Thyroid gland (tissue), 4 donors: Measurements from ENCODE around the gene TMPRSS4.

Experiments
- CTCF ChIP-seq, 6 experiments: fragments of 200-600 bp in 3 of 6; fragments of 450-650 bp in 3 of 6; sonication (generic) in 3 of 6; IDR thresholded peaks; one replicate each; pipeline ENCODE4 v1.5.1; 2016 to 2019; ENCODE audit warnings: antibody characterized with exemption in 6 of 6, mild to moderate bottlenecking in 2 of 6, inconsistent platforms in 1 of 6, moderate library complexity in 1 of 6
- POLR2A ChIP-seq, 2 donors: fragments of 450-650 bp; IDR thresholded peaks; one replicate each; pipeline ENCODE4 v1.6.1; 2017; ENCODE audit warnings: antibody characterized with exemption in 2 of 2, mild to moderate bottlenecking in 2 of 2, moderate library complexity in 1 of 2

- no peak for TF ChIP-seq CTCF (IDR thresholded peaks at IDR 0.05)
- TF ChIP-seq POLR2A (IDR thresholded peaks at IDR 0.05) = no peak
These were observed 18.6 kb downstream of the TMPRSS4 start for GRCh38 chr11:118095493-118095892.
